Measurements from ENCODE around the gene HMGA1. TPM values are rescaled to one million over a fixed set of nuclear protein-coding genes. Genes with fewer than 3 reads are reported as not detected.

Gene HMGA1
- total and polyA plus RNA-seq, 2 of the 13 experiments (the other 11 are each of a cell fraction or from before 2014, with no cell fraction given): 117 to 145 TPM

DNA sequence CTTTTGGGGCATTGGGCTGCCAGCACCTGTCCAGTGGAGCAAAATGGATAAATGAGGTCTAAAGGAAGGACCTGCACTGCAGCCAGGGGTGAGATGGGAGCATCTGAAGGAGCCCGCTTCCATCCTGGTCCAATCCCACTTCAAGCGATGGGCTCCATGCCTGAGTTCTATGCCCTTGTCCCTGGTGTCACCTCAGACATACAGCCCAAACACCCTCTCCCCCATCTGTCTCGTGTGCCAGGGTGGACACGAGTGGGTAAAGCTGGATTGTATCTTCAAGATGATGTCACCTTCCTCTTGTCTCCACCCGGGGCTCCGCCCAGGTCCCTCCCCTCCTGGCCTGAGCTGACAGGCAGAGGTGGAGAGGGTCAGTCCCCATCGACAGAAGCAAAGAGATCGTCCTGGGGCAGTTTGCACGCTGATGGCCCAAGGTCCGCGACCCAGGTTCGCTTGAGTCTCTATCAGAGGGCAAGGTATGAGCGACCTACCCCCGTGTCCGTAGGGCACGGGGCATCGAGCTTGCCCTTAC is 11.6 kb downstream of the HMGA1 start (continued):
- TF ChIP-seq, protein P1, sequence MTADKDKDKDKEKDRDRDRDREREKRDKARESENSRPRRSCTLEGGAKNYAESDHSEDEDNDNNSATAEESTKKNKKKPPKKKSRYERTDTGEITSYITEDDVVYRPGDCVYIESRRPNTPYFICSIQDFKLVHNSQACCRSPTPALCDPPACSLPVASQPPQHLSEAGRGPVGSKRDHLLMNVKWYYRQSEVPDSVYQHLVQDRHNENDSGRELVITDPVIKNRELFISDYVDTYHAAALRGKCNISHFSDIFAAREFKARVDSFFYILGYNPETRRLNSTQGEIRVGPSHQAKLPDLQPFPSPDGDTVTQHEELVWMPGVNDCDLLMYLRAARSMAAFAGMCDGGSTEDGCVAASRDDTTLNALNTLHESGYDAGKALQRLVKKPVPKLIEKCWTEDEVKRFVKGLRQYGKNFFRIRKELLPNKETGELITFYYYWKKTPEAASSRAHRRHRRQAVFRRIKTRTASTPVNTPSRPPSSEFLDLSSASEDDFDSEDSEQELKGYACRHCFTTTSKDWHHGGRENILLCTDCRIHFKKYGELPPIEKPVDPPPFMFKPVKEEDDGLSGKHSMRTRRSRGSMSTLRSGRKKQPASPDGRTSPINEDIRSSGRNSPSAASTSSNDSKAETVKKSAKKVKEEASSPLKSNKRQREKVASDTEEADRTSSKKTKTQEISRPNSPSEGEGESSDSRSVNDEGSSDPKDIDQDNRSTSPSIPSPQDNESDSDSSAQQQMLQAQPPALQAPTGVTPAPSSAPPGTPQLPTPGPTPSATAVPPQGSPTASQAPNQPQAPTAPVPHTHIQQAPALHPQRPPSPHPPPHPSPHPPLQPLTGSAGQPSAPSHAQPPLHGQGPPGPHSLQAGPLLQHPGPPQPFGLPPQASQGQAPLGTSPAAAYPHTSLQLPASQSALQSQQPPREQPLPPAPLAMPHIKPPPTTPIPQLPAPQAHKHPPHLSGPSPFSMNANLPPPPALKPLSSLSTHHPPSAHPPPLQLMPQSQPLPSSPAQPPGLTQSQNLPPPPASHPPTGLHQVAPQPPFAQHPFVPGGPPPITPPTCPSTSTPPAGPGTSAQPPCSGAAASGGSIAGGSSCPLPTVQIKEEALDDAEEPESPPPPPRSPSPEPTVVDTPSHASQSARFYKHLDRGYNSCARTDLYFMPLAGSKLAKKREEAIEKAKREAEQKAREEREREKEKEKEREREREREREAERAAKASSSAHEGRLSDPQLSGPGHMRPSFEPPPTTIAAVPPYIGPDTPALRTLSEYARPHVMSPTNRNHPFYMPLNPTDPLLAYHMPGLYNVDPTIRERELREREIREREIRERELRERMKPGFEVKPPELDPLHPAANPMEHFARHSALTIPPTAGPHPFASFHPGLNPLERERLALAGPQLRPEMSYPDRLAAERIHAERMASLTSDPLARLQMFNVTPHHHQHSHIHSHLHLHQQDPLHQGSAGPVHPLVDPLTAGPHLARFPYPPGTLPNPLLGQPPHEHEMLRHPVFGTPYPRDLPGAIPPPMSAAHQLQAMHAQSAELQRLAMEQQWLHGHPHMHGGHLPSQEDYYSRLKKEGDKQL (CRISPR knock-in tag; IDR thresholded peaks at IDR 0.05; ENCODE audit: low read depth): no peak
- TF ChIP-seq ZNF44 (CRISPR knock-in tag; IDR thresholded peaks at IDR 0.05) (no peak), RFX1 (IDR thresholded peaks at IDR 0.05) (no peak), ZKSCAN5 (CRISPR knock-in tag; IDR thresholded peaks at IDR 0.05) (no peak), TAF1 (CRISPR knock-in tag; IDR thresholded peaks at IDR 0.05) (no peak), BRF2 (CRISPR knock-in tag; IDR thresholded peaks at IDR 0.05) (no peak), HNF1B (CRISPR knock-in tag; IDR thresholded peaks at IDR 0.05) (no peak), AGO2 (optimal IDR thresholded peaks at IDR 0.05; ENCODE audit: low read depth, low read length) (no peak)
- TF ChIP-seq, protein P2, sequence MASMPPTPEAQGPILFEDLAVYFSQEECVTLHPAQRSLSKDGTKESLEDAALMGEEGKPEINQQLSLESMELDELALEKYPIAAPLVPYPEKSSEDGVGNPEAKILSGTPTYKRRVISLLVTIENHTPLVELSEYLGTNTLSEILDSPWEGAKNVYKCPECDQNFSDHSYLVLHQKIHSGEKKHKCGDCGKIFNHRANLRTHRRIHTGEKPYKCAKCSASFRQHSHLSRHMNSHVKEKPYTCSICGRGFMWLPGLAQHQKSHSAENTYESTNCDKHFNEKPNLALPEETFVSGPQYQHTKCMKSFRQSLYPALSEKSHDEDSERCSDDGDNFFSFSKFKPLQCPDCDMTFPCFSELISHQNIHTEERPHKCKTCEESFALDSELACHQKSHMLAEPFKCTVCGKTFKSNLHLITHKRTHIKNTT (CRISPR knock-in tag; IDR thresholded peaks at IDR 0.05): no peak
- TF ChIP-seq, protein P3, sequence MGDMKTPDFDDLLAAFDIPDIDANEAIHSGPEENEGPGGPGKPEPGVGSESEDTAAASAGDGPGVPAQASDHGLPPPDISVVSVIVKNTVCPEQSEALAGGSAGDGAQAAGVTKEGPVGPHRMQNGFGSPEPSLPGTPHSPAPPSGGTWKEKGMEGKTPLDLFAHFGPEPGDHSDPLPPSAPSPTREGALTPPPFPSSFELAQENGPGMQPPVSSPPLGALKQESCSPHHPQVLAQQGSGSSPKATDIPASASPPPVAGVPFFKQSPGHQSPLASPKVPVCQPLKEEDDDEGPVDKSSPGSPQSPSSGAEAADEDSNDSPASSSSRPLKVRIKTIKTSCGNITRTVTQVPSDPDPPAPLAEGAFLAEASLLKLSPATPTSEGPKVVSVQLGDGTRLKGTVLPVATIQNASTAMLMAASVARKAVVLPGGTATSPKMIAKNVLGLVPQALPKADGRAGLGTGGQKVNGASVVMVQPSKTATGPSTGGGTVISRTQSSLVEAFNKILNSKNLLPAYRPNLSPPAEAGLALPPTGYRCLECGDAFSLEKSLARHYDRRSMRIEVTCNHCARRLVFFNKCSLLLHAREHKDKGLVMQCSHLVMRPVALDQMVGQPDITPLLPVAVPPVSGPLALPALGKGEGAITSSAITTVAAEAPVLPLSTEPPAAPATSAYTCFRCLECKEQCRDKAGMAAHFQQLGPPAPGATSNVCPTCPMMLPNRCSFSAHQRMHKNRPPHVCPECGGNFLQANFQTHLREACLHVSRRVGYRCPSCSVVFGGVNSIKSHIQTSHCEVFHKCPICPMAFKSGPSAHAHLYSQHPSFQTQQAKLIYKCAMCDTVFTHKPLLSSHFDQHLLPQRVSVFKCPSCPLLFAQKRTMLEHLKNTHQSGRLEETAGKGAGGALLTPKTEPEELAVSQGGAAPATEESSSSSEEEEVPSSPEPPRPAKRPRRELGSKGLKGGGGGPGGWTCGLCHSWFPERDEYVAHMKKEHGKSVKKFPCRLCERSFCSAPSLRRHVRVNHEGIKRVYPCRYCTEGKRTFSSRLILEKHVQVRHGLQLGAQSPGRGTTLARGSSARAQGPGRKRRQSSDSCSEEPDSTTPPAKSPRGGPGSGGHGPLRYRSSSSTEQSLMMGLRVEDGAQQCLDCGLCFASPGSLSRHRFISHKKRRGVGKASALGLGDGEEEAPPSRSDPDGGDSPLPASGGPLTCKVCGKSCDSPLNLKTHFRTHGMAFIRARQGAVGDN (CRISPR knock-in tag; IDR thresholded peaks at IDR 0.05): no peak
- TF ChIP-seq, protein P4, sequence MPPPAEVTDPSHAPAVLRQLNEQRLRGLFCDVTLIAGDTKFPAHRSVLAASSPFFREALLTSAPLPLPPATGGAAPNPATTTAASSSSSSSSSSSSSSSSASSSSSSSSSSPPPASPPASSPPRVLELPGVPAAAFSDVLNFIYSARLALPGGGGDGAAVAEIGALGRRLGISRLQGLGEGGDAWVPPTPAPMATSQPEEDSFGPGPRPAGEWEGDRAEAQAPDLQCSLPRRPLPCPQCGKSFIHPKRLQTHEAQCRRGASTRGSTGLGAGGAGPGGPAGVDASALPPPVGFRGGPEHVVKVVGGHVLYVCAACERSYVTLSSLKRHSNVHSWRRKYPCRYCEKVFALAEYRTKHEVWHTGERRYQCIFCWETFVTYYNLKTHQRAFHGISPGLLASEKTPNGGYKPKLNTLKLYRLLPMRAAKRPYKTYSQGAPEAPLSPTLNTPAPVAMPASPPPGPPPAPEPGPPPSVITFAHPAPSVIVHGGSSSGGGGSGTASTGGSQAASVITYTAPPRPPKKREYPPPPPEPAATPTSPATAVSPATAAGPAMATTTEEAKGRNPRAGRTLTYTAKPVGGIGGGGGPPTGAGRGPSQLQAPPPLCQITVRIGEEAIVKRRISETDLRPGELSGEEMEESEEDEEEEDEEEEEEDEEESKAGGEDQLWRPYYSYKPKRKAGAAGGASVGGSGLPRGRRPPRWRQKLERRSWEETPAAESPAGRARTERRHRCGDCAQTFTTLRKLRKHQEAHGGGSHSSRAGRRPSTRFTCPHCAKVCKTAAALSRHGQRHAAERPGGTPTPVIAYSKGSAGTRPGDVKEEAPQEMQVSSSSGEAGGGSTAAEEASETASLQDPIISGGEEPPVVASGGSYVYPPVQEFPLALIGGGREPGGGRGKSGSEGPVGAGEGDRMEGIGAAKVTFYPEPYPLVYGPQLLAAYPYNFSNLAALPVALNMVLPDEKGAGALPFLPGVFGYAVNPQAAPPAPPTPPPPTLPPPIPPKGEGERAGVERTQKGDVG (CRISPR knock-in tag; IDR thresholded peaks at IDR 0.05; ENCODE audit: borderline replicate concordance): no peak

All from HepG2 (cell line).